K562 (cell line): ENCODE measurements around the gene CLIP1. TPM values are rescaled to one million over a fixed set of nuclear protein-coding genes. Genes with fewer than 3 reads are reported as not detected.
A peak's percentile ranks its signal among the peaks of the same experiment; 100 is the strongest.

Source experiments
- ADNP ChIP-seq: fragments of 200-800 bp; sonication (Bioruptor generic); IDR thresholded peaks from 2 replicates; pipeline ENCODE4 v1.6.1; 2016; ENCODE audit warnings: missing genetic modification characterization, missing compliant biosample characterization
- AFF4 ChIP-seq: sonication (generic); formaldehyde crosslinking; IDR thresholded peaks from 2 replicates; pipeline ENCODE4 v1.8.0; 2023; ENCODE audit warnings: mild to moderate bottlenecking, missing genetic modification reagents
- CBFA2T3 ChIP-seq: fragments of 450-650 bp; IDR thresholded peaks from 2 replicates; pipeline ENCODE4 v1.6.1; 2017
- FIP1L1 ChIP-seq: fragments of 200-400 bp; formaldehyde crosslinking; IDR thresholded peaks from 2 replicates; pipeline ENCODE4 v1.6.1; 2018; ENCODE audit warnings: mild to moderate bottlenecking, low read depth, low read length; ENCODE audit not compliant: poor library complexity, severe bottlenecking
- HDAC8 ChIP-seq: fragments of 450-650 bp; IDR thresholded peaks from 2 replicates; pipeline ENCODE4 v1.6.1; 2016; ENCODE audit warnings: mild to moderate bottlenecking, missing genetic modification characterization, moderate library complexity, missing compliant biosample characterization
- HIVEP1 ChIP-seq: fragments of 250-450 bp; sonication (Bioruptor Pico); IDR thresholded peaks from 2 replicates; pipeline ENCODE4 v1.4.0; 2020; ENCODE audit warnings: mild to moderate bottlenecking
- HOXB6 ChIP-seq: fragments of 250-450 bp; sonication (Bioruptor Pico); IDR thresholded peaks from 2 replicates; pipeline ENCODE4 v1.5.1; 2022; ENCODE audit warnings: mild to moderate bottlenecking, borderline replicate concordance
- MAFK ChIP-seq: IDR thresholded peaks from 2 replicates; pipeline ENCODE4 v1.6.1; 2011; ENCODE audit warnings: low read length, improper control_type of control experiment
- MBD2 ChIP-seq: sonication (generic); IDR thresholded peaks from 2 replicates; pipeline ENCODE4 v1.6.1; 2016; ENCODE audit warnings: low read depth, borderline replicate concordance
- NCOR1 ChIP-seq: fragments of 450-650 bp; IDR thresholded peaks from 2 replicates; pipeline ENCODE4 v1.6.1; 2016; ENCODE audit warnings: mild to moderate bottlenecking, moderate library complexity
- NFYB ChIP-seq: IDR thresholded peaks from 2 replicates; pipeline ENCODE4 v1.6.1; 2011; ENCODE audit warnings: mild to moderate bottlenecking, moderate library complexity; ENCODE audit not compliant: insufficient read length; ENCODE audit errors: extremely low read depth
- NR3C1 ChIP-seq: sonication (generic); formaldehyde crosslinking; IDR thresholded peaks from 2 replicates; pipeline ENCODE4 v1.8.1; 2022; ENCODE audit warnings: missing genetic modification reagents
- PATZ1 ChIP-seq: fragments of 250-450 bp; sonication (Bioruptor Pico); IDR thresholded peaks from 2 replicates; pipeline ENCODE4 v1.5.0; 2020; ENCODE audit warnings: mild to moderate bottlenecking, borderline replicate concordance
- SMAD4 ChIP-seq: fragments of 250-450 bp; sonication (Bioruptor Pico); conservative IDR thresholded peaks from 2 replicates; pipeline ENCODE4 v1.8.0; 2021; ENCODE audit warnings: inconsistent platforms, mild to moderate bottlenecking, moderate library complexity
- SMARCA4 ChIP-seq: fragments of 450-650 bp; IDR thresholded peaks from 2 replicates; pipeline ENCODE4 v1.6.1; 2016
- TGIF2 ChIP-seq: sonication (generic); formaldehyde crosslinking; IDR thresholded peaks from 2 replicates; pipeline ENCODE4 v1.8.1; 2022; ENCODE audit warnings: mild to moderate bottlenecking, missing genetic modification reagents, moderate library complexity
- TRIM24 ChIP-seq, 2 experiments: fragments of 450-650 bp; IDR thresholded peaks; 2 replicates each; pipeline ENCODE4 v1.6.1; 2016
- ZNF197 ChIP-seq: fragments of 200-800 bp; sonication (Bioruptor generic); IDR thresholded peaks from 2 replicates; pipeline ENCODE4 v1.6.1; 2016; ENCODE audit warnings: low read depth, missing genetic modification characterization, missing compliant biosample characterization
- ZNF277 ChIP-seq: fragments of 250-450 bp; sonication (Bioruptor Pico); IDR thresholded peaks from 2 replicates; pipeline ENCODE4 v1.8.0; 2022; ENCODE audit warnings: inconsistent platforms, mild to moderate bottlenecking, moderate library complexity, borderline replicate concordance
- ZNF347 ChIP-seq: fragments of 450-650 bp; formaldehyde crosslinking; IDR thresholded peaks from 2 replicates; pipeline ENCODE4 v1.4.0; 2020; ENCODE audit warnings: low read depth, mild to moderate bottlenecking, moderate library complexity
- ZNF57 ChIP-seq: fragments of 450-650 bp; formaldehyde crosslinking; IDR thresholded peaks from 2 replicates; pipeline ENCODE4 v1.4.0; 2020; ENCODE audit warnings: mild to moderate bottlenecking, moderate library complexity
- ZNF695 ChIP-seq: fragments of 450-650 bp; formaldehyde crosslinking; IDR thresholded peaks from 2 replicates; pipeline ENCODE4 v1.4.0; 2020; ENCODE audit warnings: mild to moderate bottlenecking, moderate library complexity
- ZNF707 ChIP-seq: fragments of 250-450 bp; sonication (Bioruptor Pico); conservative IDR thresholded peaks from 2 replicates; pipeline ENCODE4 v1.8.0; 2022; ENCODE audit warnings: inconsistent platforms, mild to moderate bottlenecking, moderate library complexity
- ZNF77 ChIP-seq: fragments of 250-450 bp; sonication (Bioruptor Pico); IDR thresholded peaks from 2 replicates; pipeline ENCODE4 v1.5.0; 2020
- polyA plus RNA-seq, 8 experiments: library from polyadenylated mRNA; depleted of rRNA in 4 of 8; stranded (reverse) in 5 of 8; unstranded in 3 of 8; fragments of >200 nt; fragmentation: Nextera tagmentation in 2 of 8; fragmentation: Illumina TruSeq in 1 of 8; extraction: Ambion mirVana in 2 of 8; extraction: Trizol in 1 of 8; gene quantifications; 2 replicates each; pipeline versions ENCODE4 v1.2.1 to v1.2.3, GENCODE V29; 2011 to 2014; ENCODE audit warnings: inconsistent platforms in 1 of 8, missing spikeins in 1 of 8
- total RNA-seq, 7 experiments: library from RNA; depleted of rRNA in 6 of 7; stranded (reverse); fragments of >200 nt in 6 of 7; fragmentation: Illumina TruSeq in 2 of 7; extraction: Trizol in 2 of 7; gene quantifications; 2 replicates each; pipeline versions ENCODE4 v1.2.1 to v1.2.3, GENCODE V29; 2011 to 2021; ENCODE audit warnings: low replicate concordance in 1 of 7

CLIP1 gene
- total and polyA plus RNA-seq, 9 of the 15 experiments (the other 6 are each of a cell fraction or from before 2014, with no cell fraction given) = 5.8 to 33.9 (median 27.6) TPM

- TF ChIP-seq NFYB = no peak
- no peak for TF ChIP-seq ZNF57 (CRISPR knock-in tag)
- TF ChIP-seq ZNF707 = no peak
- TF ChIP-seq TRIM24 (IDR thresholded peaks at IDR 0.05) = no peak
- no peak for TF ChIP-seq ZNF277 (CRISPR knock-in tag)
- no peak for TF ChIP-seq NR3C1
- no peak for TF ChIP-seq ADNP (tag)
- TF ChIP-seq TGIF2 (CRISPR knock-in tag) = no peak
- TF ChIP-seq SMARCA4 = peak; percentile 77
- TF ChIP-seq PATZ1 (CRISPR knock-in tag) = no peak
- TF ChIP-seq SMAD4 (CRISPR knock-in tag) = peak; percentile 83; the same call in 1 of the 2 replicates
- TF ChIP-seq NCOR1 = peak; percentile 59
- TF ChIP-seq ZNF77 (CRISPR knock-in tag) = no peak
- TF ChIP-seq FIP1L1 = no peak
- TF ChIP-seq MAFK = no peak
- no peak for TF ChIP-seq ZNF695 (CRISPR knock-in tag)
- 0 out of 2 replicates have a peak, but pooled peaks have one; percentile 45 for TF ChIP-seq HDAC8 (tag)
- TF ChIP-seq HIVEP1 = no peak
- peak; percentile 72 for TF ChIP-seq CBFA2T3
- no peak for TF ChIP-seq MBD2
- TF ChIP-seq ZNF347 = no peak
- no peak; the same call in 1 of the 2 replicates for TF ChIP-seq ZNF197 (CRISPR knock-in tag)
- TF ChIP-seq AFF4 (CRISPR knock-in tag) = no peak
- TF ChIP-seq HOXB6 (CRISPR knock-in tag) = no peak
These were observed 54.0 kb downstream of the CLIP1 start (continued) for GRCh38 chr12:122368361-122369073.
